Liver (tissue), 9 donors: ENCODE data around the gene TTI1. TPM values are rescaled to one million over a fixed set of nuclear protein-coding genes. Genes with fewer than 3 reads are reported as not detected.

Source experiments
- DNase-seq: peaks from one replicate; pipeline ENCODE4 v3.0.0-alpha.2; 2017; ENCODE audit warnings: low spot score
- H3K27ac ChIP-seq, 2 donors: one replicate each; pipeline ENCODE4 v1.7.0; 2013; ENCODE audit warnings: inconsistent platforms in 2 of 2, low read length in 2 of 2, control low read depth in 1 of 2, low read depth in 1 of 2, mild to moderate bottlenecking in 1 of 2
- H3K27me3 ChIP-seq, 4 donors: one replicate each; pipeline versions ENCODE4 v1.6.1 to v1.7.0; 2013; ENCODE audit warnings: low read length in 3 of 4, inconsistent platforms in 1 of 4, mild to moderate bottlenecking in 1 of 4, moderate library complexity in 1 of 4; ENCODE audit not compliant: control insufficient read depth in 4 of 4, insufficient read depth in 4 of 4
- H3K36me3 ChIP-seq, 4 donors: one replicate each; pipeline versions ENCODE4 v1.6.1 to v1.7.0; 2013; ENCODE audit warnings: low read length in 3 of 4, mild to moderate bottlenecking in 3 of 4, low read depth in 1 of 4, moderate library complexity in 1 of 4; ENCODE audit not compliant: control insufficient read depth in 4 of 4, insufficient read depth in 3 of 4
- H3K4me1 ChIP-seq, 4 donors: one replicate each; pipeline versions ENCODE4 v1.6.1 to v1.7.0; 2013; ENCODE audit warnings: low read length in 3 of 4, mild to moderate bottlenecking in 3 of 4, moderate library complexity in 1 of 4; ENCODE audit not compliant: control insufficient read depth in 4 of 4, insufficient read depth in 4 of 4
- H3K4me3 ChIP-seq, 3 donors: one replicate each; pipeline versions ENCODE4 v1.6.1 to v1.7.0; 2013; ENCODE audit warnings: low read length in 3 of 3, control low read depth in 1 of 3, low read depth in 1 of 3, mild to moderate bottlenecking in 1 of 3
- H3K9ac ChIP-seq, 2 donors: one replicate each; pipeline ENCODE4 v1.7.0; 2013; ENCODE audit warnings: low read length in 2 of 2, mild to moderate bottlenecking in 2 of 2, moderate library complexity in 2 of 2, control low read depth in 1 of 2, low read depth in 1 of 2
- H3K9me3 ChIP-seq, 4 donors: one replicate each; pipeline versions ENCODE4 v1.6.1 to v1.7.0; 2013; ENCODE audit warnings: low read length in 3 of 4; ENCODE audit not compliant: control insufficient read depth in 4 of 4
- EGR1 ChIP-seq, 2 donors: IDR thresholded peaks; 2 replicates each; pipeline ENCODE4 v1.6.1; 2016 to 2018; ENCODE audit warnings: antibody characterized with exemption in 2 of 2, low read depth in 2 of 2
- FOXA1 ChIP-seq: IDR thresholded peaks from 2 replicates; pipeline ENCODE4 v1.6.1; 2016; ENCODE audit warnings: antibody characterized with exemption
- GABPA ChIP-seq, 2 donors: IDR thresholded peaks in 1 of 2; conservative IDR thresholded peaks in 1 of 2; 2 replicates each; pipeline ENCODE4 v1.6.1; 2016; ENCODE audit warnings: antibody characterized with exemption in 2 of 2, mild to moderate bottlenecking in 1 of 2, moderate library complexity in 1 of 2
- HNF4G ChIP-seq: IDR thresholded peaks from 2 replicates; pipeline ENCODE4 v1.6.1; 2016; ENCODE audit warnings: antibody characterized with exemption
- JUND ChIP-seq, 2 donors: IDR thresholded peaks; 2 replicates each; pipeline ENCODE4 v1.6.1; 2016; ENCODE audit warnings: antibody characterized with exemption in 2 of 2
- NR2F2 ChIP-seq: IDR thresholded peaks from 2 replicates; pipeline ENCODE4 v1.6.1; 2016; ENCODE audit warnings: antibody characterized with exemption
- REST ChIP-seq: IDR thresholded peaks from 2 replicates; pipeline ENCODE4 v1.6.1; 2016; ENCODE audit warnings: antibody characterized with exemption, mild to moderate bottlenecking
- RXRA ChIP-seq, 2 donors: IDR thresholded peaks; 2 replicates each; pipeline ENCODE4 v1.6.1; 2017 to 2018; ENCODE audit warnings: antibody characterized with exemption in 2 of 2, mild to moderate bottlenecking in 1 of 2
- SP1 ChIP-seq: IDR thresholded peaks from 2 replicates; pipeline ENCODE4 v1.6.1; 2018; ENCODE audit warnings: antibody characterized with exemption, mild to moderate bottlenecking
- TAF1 ChIP-seq: conservative IDR thresholded peaks from 2 replicates; pipeline ENCODE4 v1.6.1; 2016; ENCODE audit warnings: antibody characterized with exemption, mild to moderate bottlenecking
- YY1 ChIP-seq: IDR thresholded peaks from 2 replicates; pipeline ENCODE4 v1.6.1; 2016; ENCODE audit warnings: antibody characterized with exemption, mild to moderate bottlenecking
- ZBTB33 ChIP-seq: IDR thresholded peaks from 2 replicates; pipeline ENCODE4 v1.6.1; 2016; ENCODE audit warnings: antibody characterized with exemption
- WGBS: extraction: QIAGEN DNeasy Blood & Tissue Kit; methylation state at CpG from one replicate; pipeline ENCODE4 v1.1.7; 2013; 5-methylcytosine and 5-hydroxymethylcytosine counted together
- polyA plus RNA-seq, 2 donors: library from polyadenylated mRNA; stranded (reverse) in 1 of 2; unstranded in 1 of 2; fragments of 200-250 nt in 1 of 2; fragments of >200 nt in 1 of 2; fragmentation: Nextera tagmentation in 1 of 2; extraction: Ambion mirVana in 1 of 2; gene quantifications; one replicate each; pipeline versions ENCODE4 v1.2.1 to v1.2.3, GENCODE V29; 2013 to 2015
- total RNA-seq, 2 donors: library from RNA; depleted of rRNA; stranded (reverse); fragments of >200 nt; gene quantifications; one replicate each; pipeline ENCODE4 v1.2.3, GENCODE V29; 2014
- TF ChIP-seq, protein P1 (sequence below): IDR thresholded peaks from 2 replicates; pipeline ENCODE4 v1.6.1; 2016; ENCODE audit warnings: antibody characterized with exemption
- donor health status: healthy.
- donor health status: healthy.
- donor health status: healthy.
- donor health status: healthy.
- donor health status: healthy.

Gene TTI1
- total and polyA plus RNA-seq, 4 donors, result 4.6 to 20.4 (median 11.3) TPM

GRCh38 chr20:38078084-38078483 lies 44.8 kb upstream of the TTI1 start:
- peaks cover 4 to 20% (median 17%) of the 10 kb centered on the region in 4 donors for H3K36me3 ChIP-seq
- no peak for DNase-seq
- no peak overlapping the region for H3K27ac ChIP-seq
- no peaks in the 10 kb centered on the region for H3K9me3 ChIP-seq
- TF ChIP-seq JUND (IDR thresholded peaks at IDR 0.05) (no peak), YY1 (no peak), EGR1 (IDR thresholded peaks at IDR 0.05; ENCODE audit: low read depth in 2 of 2) (no peak), RXRA (IDR thresholded peaks at IDR 0.05) (no peak), TAF1 (no peak), GABPA (IDR thresholded peaks at IDR 0.05 in 1 of 2, conservative IDR thresholded peaks at IDR 0.05 in 1 of 2) (no peak), NR2F2 (no peak), FOXA1 (no peak), HNF4G (no peak), SP1 (no peak), REST (no peak), ZBTB33 (no peak)
- TF ChIP-seq, protein P1, sequence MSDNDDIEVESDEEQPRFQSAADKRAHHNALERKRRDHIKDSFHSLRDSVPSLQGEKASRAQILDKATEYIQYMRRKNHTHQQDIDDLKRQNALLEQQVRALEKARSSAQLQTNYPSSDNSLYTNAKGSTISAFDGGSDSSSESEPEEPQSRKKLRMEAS, result no peak
- no peak overlapping the region for H3K9ac ChIP-seq
- H3K4me3 ChIP-seq, result no peak overlapping the region
- no peaks in the 10 kb centered on the region for H3K27me3 ChIP-seq
- 98% methylated on average over 2 of the region's 2 CpGs for WGBS
- peaks cover 1 to 21% (median 12%) of the 10 kb centered on the region in 4 donors for H3K4me1 ChIP-seq

DNA sequence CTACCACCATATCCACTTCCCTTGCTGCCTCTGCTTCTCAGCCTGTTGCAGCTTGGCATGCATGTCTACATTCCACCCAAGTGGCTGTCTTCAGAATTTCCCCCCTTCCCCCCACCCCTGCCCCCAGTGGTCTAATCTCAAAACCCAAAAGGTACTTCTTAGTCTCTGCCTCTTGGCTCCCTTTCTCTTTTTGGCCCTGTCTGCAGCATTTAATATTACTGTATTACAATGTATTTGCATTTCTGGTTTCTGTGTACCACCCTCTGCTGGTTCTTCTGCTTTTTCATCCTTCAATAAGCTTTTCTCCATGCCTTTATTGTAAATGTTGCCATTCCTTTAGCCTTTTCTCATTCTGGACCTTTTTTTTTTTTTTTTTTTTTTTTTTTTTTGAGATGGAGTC lies 43.3 kb upstream of the TTI1 start:
- no peak for TF ChIP-seq FOXA1
- TF ChIP-seq, protein P1, result no peak
- TF ChIP-seq JUND (IDR thresholded peaks at IDR 0.05), result no peak
- Histone ChIP-seq H3K27ac (no peak overlapping the region), H3K9ac (no peak overlapping the region), H3K9me3 (no peaks in the 10 kb centered on the region), H3K27me3 (no peaks in the 10 kb centered on the region), H3K36me3 (peaks cover 4 to 33% (median 22%) of the 10 kb centered on the region in 4 donors), H3K4me1 (peaks cover 0 to 14% (median 9%) of the 10 kb centered on the region in 4 donors), H3K4me3 (no peak overlapping the region)
- DNase-seq, result no peak
